HUES64 (cell line): ENCODE results near the gene MDGA2.
"Not testable (repeated sequence)": the region's sequence is repeated elsewhere in the genome, so short reads cannot be mapped to it uniquely, and the experiment has no call there.

ENCODE experiments used
- H3K27ac ChIP-seq: 2 replicates; pipeline ENCODE4 v1.7.0; 2013; ENCODE audit warnings: low read depth, low read length, inconsistent platforms
- H3K27me3 ChIP-seq: 2 replicates; pipeline ENCODE4 v1.6.1; 2013; ENCODE audit warnings: mild to moderate bottlenecking, low read length; ENCODE audit not compliant: insufficient read depth
- H3K36me3 ChIP-seq: 2 replicates; pipeline ENCODE4 v1.6.1; 2013; ENCODE audit warnings: mild to moderate bottlenecking, low read length; ENCODE audit not compliant: insufficient read depth
- H3K4me1 ChIP-seq: 2 replicates; pipeline ENCODE4 v1.6.1; 2013; ENCODE audit warnings: mild to moderate bottlenecking, low read length, moderate library complexity; ENCODE audit not compliant: insufficient read depth
- H3K4me3 ChIP-seq: 2 replicates; pipeline ENCODE4 v1.5.1; 2013; ENCODE audit warnings: mild to moderate bottlenecking, low read length, moderate library complexity
- H3K9ac ChIP-seq: 2 replicates; pipeline ENCODE4 v1.6.1; 2013; ENCODE audit warnings: mild to moderate bottlenecking, low read depth, low read length
- H3K9me3 ChIP-seq: 2 replicates; pipeline ENCODE4 v1.6.1; 2013; ENCODE audit warnings: low read depth, low read length; ENCODE audit not compliant: insufficient read depth
- WGBS: fragments of 150-250, 120-280 bp; methylation state at CpG from one replicate; pipeline ENCODE4 v1.1.7; 2013; ENCODE audit warnings: missing lambda C conversion rate; 5-methylcytosine and 5-hydroxymethylcytosine counted together

MDGA2 gene

GRCh38 chr14:46951103-46951502, 724.3 kb downstream of the MDGA2 start:
- WGBS, result 100% methylated on average over 2 of the region's 2 CpGs
- no peak overlapping the region for H3K27ac ChIP-seq
- no peaks in the 10 kb centered on the region for H3K4me1 ChIP-seq
- no peak overlapping the region for H3K9ac ChIP-seq
- peaks cover 12% of the 10 kb centered on the region; the same call in 1 of the 2 replicates for H3K9me3 ChIP-seq
- no peaks in the 10 kb centered on the region for H3K27me3 ChIP-seq
- H3K4me3 ChIP-seq, result no peak overlapping the region
- no peaks in the 10 kb centered on the region for H3K36me3 ChIP-seq

- Histone ChIP-seq H3K36me3 (no peaks in the 10 kb centered on the region), H3K9me3 (peaks cover 8% of the 10 kb centered on the region), H3K4me3 (no peak overlapping the region), H3K27ac (no peak overlapping the region), H3K4me1 (peaks cover 3% of the 10 kb centered on the region), H3K9ac (no peak overlapping the region), H3K27me3 (no peaks in the 10 kb centered on the region)
- WGBS, result 90% methylated on average over 4 of the region's 5 CpGs
Observed at GRCh38 chr14:46940611-46941010, 734.8 kb downstream of the MDGA2 start.

- 94% methylated on average over 3 of the region's 3 CpGs for WGBS
Observed at GRCh38 chr14:46920542-46920941, 754.9 kb downstream of the MDGA2 start.

GRCh38 chr14:46915539-46915938, 759.9 kb downstream of the MDGA2 start:
- not testable (repeated sequence) for H3K27me3 ChIP-seq, H3K36me3 ChIP-seq, H3K4me3 ChIP-seq, H3K27ac ChIP-seq, H3K9me3 ChIP-seq, H3K9ac ChIP-seq, H3K4me1 ChIP-seq
- 74% methylated on average over 3 of the region's 4 CpGs for WGBS

More at GRCh38 chr14:46920542-46920941, 754.9 kb downstream of the MDGA2 start:
- H3K27ac ChIP-seq, result no peak overlapping the region
- no peaks in the 10 kb centered on the region for H3K36me3 ChIP-seq
- H3K4me1 ChIP-seq, result no peaks in the 10 kb centered on the region
- H3K9ac ChIP-seq, result no peak overlapping the region
- no peaks in the 10 kb centered on the region for H3K27me3 ChIP-seq
- no peak overlapping the region for H3K4me3 ChIP-seq
- no peaks in the 10 kb centered on the region for H3K9me3 ChIP-seq

- Histone ChIP-seq H3K27me3 (no peaks in the 10 kb centered on the region), H3K9me3 (no peaks in the 10 kb centered on the region), H3K36me3 (no peaks in the 10 kb centered on the region), H3K27ac (no peak overlapping the region), H3K9ac (no peak overlapping the region), H3K4me1 (no peaks in the 10 kb centered on the region; the same call in 1 of the 2 replicates), H3K4me3 (no peak overlapping the region)
- 58% methylated on average over 6 of the region's 6 CpGs for WGBS
Observed at GRCh38 chr14:46902837-46903236, 772.6 kb downstream of the MDGA2 start.

- H3K4me1 ChIP-seq, result no peaks in the 10 kb centered on the region
- H3K9me3 ChIP-seq, result no peaks in the 10 kb centered on the region
- no peaks in the 10 kb centered on the region for H3K27me3 ChIP-seq
- no peak overlapping the region for H3K4me3 ChIP-seq
- no peaks in the 10 kb centered on the region for H3K36me3 ChIP-seq
- no peak overlapping the region for H3K9ac ChIP-seq
- no peak overlapping the region for H3K27ac ChIP-seq
Observed at GRCh38 chr14:46894476-46894875, 780.9 kb downstream of the MDGA2 start.

GRCh38 chr14:46887144-46887543, 788.3 kb downstream of the MDGA2 start:
- H3K9ac ChIP-seq, result no peak overlapping the region
- 100% methylated on average over 1 of the region's 1 CpG for WGBS
- H3K27me3 ChIP-seq, result no peaks in the 10 kb centered on the region
- H3K36me3 ChIP-seq, result no peaks in the 10 kb centered on the region
- H3K27ac ChIP-seq, result no peak overlapping the region
- no peaks in the 10 kb centered on the region for H3K9me3 ChIP-seq
- H3K4me1 ChIP-seq, result no peaks in the 10 kb centered on the region
- H3K4me3 ChIP-seq, result no peak overlapping the region

GRCh38 chr14:46885566-46885965, 789.8 kb downstream of the MDGA2 start:
- no peak overlapping the region for H3K9ac ChIP-seq
- no peak overlapping the region for H3K4me3 ChIP-seq
- WGBS, result 99% methylated on average over 3 of the region's 3 CpGs
- H3K36me3 ChIP-seq, result no peaks in the 10 kb centered on the region
- no peaks in the 10 kb centered on the region for H3K9me3 ChIP-seq
- no peaks in the 10 kb centered on the region for H3K4me1 ChIP-seq
- no peak overlapping the region for H3K27ac ChIP-seq
- no peaks in the 10 kb centered on the region for H3K27me3 ChIP-seq

GRCh38 chr14:46861753-46862152, 813.7 kb downstream of the MDGA2 start:
- H3K27me3 ChIP-seq, result no peaks in the 10 kb centered on the region
- H3K4me1 ChIP-seq, result no peaks in the 10 kb centered on the region
- no peaks in the 10 kb centered on the region for H3K9me3 ChIP-seq
- no peak overlapping the region for H3K9ac ChIP-seq
- no peak overlapping the region for H3K4me3 ChIP-seq
- no peak overlapping the region for H3K27ac ChIP-seq
- H3K36me3 ChIP-seq, result no peaks in the 10 kb centered on the region

- WGBS, result 87% methylated on average over 10 of the region's 11 CpGs
- Histone ChIP-seq H3K4me1 (no peaks in the 10 kb centered on the region), H3K36me3 (no peaks in the 10 kb centered on the region), H3K27me3 (no peaks in the 10 kb centered on the region), H3K9ac (no peak overlapping the region), H3K27ac (no peak overlapping the region; the same call in 1 of the 2 replicates), H3K4me3 (no peak overlapping the region), H3K9me3 (no peaks in the 10 kb centered on the region)
Observed at GRCh38 chr14:46840944-46841720, 834.3 kb downstream of the MDGA2 start.

GRCh38 chr14:46820291-46820690, 855.1 kb downstream of the MDGA2 start:
- Histone ChIP-seq H3K27me3 (peaks cover 18% of the 10 kb centered on the region; the same call in 1 of the 2 replicates), H3K27ac (no peak overlapping the region), H3K9me3 (no peaks in the 10 kb centered on the region), H3K36me3 (no peaks in the 10 kb centered on the region), H3K9ac (no peak overlapping the region), H3K4me1 (peaks cover 19% of the 10 kb centered on the region), H3K4me3 (no peak overlapping the region)
- WGBS, result 96% methylated on average over 42 of the region's 42 CpGs

- no peaks in the 10 kb centered on the region for H3K36me3 ChIP-seq
- no peak overlapping the region for H3K9ac ChIP-seq
- H3K27ac ChIP-seq, result no peak overlapping the region
- H3K4me1 ChIP-seq, result peaks cover 19% of the 10 kb centered on the region
- H3K9me3 ChIP-seq, result no peaks in the 10 kb centered on the region
- 95% methylated on average over 8 of the region's 9 CpGs for WGBS
- H3K27me3 ChIP-seq, result peaks cover 18% of the 10 kb centered on the region; the same call in 1 of the 2 replicates
- no peak overlapping the region for H3K4me3 ChIP-seq
Observed at GRCh38 chr14:46819117-46819516, 856.3 kb downstream of the MDGA2 start.
